GM18517 (cell line): Measurements from ENCODE around the gene NDRG3.

ENCODE experiments used
- ATAC-seq: cut with Tn5 transposase; IDR thresholded peaks from one replicate; pipeline ENCODE4 v1.9.1; 2021; ENCODE audit warnings: mild to moderate bottlenecking, moderate library complexity; ENCODE audit not compliant: unreplicated experiment

NDRG3 gene

DNA sequence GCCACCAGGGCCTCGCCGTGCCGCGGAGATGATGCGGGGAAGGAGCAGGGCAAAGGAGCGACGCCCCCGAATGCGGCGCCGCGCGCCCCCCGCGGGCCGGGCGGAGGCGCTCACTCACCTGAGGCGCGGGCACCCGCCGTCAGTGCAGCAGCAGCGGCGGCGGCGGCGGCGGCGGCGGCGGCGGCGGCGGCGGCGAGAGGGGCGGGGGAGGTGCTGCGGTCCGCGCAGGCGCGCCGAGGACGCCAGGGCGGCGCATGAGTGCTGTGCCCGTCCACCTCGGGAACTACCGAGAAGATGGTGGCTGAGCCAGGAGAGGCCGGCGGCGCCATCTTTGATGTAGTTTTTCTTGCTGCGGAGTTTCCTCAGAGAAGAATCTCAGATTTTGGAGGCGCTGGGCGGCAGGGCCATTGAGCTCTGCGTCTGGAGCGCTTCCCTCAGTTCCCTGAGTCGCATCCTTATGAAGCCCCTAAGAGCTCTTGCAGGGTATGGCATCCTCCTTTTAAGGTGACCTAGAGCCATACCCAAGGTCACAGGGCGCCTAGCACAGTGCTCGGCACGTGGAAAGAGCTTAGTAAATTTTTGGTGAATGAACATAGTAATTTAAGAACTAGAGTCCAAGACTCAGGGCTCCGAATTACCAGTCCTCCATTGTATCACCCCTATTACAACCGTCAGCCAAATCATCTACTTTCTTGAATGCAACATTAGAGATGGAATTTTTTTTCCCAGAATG, at the start of gene NDRG3:
Gene NDRG3 (minus strand): TSS at position 164 of the 733 bp plus-strand sequence. CDS start 24,355 bp downstream, outside the sequence.
- ATAC-seq: peak; percentile 94

GRCh38 chr20:36794116-36794474, 48.2 kb upstream of the NDRG3 start:
- no peak for ATAC-seq

DNA sequence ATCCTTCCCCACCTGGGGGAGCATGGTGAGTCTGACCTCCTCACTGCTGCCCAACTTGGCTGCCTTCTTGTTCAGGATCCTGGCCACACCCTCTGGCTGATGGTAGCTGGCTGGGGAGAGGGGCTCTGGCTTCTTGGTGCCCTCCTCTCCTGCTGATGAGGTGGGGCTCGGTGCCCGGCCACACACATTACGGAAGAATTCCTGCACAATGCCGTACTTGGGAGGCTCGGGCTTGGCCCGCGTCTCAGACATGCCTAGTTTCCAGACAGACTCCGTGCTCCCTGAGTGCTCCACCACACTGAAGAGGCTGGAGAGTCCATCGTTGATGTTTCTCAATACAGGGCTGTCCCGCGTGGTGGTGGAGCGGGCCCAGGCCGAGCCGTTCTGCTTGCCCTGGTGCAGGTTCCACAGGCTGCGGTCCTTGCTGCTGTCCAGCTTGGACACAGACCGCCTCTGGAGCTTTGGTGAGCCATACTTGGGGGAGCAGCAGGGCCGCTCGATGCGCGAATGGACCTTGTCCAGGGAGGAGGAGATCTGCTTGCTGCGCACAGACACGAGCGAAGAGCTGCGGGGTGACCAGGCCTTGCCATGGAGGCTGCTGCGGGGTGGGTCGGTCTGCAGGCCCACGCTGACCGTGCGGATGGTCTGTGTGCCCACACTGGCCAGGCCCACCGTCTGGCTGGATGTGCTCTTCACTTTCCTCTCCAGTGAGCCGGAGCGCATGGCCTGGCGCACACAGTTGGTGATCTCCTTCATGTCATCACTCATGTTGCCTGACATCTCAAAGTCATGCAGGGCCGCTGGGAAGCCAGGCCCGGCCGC, 47.6 kb upstream of the NDRG3 start:
- ATAC-seq: no peak

GRCh38 chr20:36792422-36792821, 46.5 kb upstream of the NDRG3 start:
- no peak for ATAC-seq

- ATAC-seq: no peak
These were observed 46.0 kb upstream of the NDRG3 start for GRCh38 chr20:36791862-36792261.

- no peak for ATAC-seq
These were observed 40.8 kb upstream of the NDRG3 start for GRCh38 chr20:36786663-36787062.

- no peak for ATAC-seq
These were observed 40.4 kb upstream of the NDRG3 start for GRCh38 chr20:36786246-36786645.

GRCh38 chr20:36785308-36785707, 39.4 kb upstream of the NDRG3 start:
- no peak for ATAC-seq

DNA sequence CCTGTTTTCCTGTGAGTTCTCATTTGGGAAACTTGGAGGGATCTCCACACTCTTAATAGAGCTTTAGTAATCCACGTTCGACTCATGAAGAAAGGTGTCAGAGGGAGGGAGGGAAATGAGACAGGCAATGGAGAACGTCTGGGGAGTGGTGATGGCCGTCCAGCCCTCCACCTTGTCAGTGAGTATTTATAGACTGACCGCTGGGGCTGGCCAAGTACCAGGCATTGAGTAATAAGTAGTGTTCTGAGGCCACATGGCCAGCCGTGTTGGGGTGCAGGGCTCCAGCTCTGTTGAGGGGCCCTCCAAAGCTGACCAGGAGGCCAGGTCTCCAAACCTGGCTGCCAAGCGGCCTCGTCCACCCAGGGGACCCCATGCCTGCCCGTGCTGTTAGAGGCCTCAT, 39.0 kb upstream of the NDRG3 start:
- ATAC-seq: no peak

GRCh38 chr20:36784116-36784515, 38.2 kb upstream of the NDRG3 start:
- no peak for ATAC-seq

- ATAC-seq: no peak
These were observed 33.8 kb upstream of the NDRG3 start for GRCh38 chr20:36779656-36780025.

- ATAC-seq: no peak
These were observed 33.2 kb upstream of the NDRG3 start for GRCh38 chr20:36778831-36779655.

GRCh38 chr20:36777576-36777975, 31.7 kb upstream of the NDRG3 start:
- no peak for ATAC-seq

DNA sequence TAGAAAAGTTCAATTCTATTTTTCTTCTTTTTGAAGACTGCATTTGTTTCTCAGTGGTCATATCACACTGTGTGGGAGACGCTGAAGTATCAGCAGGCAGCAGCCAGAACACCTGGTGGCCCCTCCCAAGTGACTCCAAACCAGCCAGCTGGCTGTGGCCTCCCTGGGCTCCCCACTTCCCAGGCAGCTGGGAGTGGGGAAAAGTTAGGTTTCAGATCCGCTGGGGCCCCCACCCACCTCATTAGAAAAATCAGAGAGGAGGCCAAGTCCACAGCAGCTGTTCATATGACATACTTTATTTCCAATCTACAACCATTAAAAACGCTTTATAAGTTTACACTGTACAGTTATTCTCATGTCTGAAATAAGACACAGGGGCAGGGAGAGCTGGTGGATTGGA, 31.3 kb upstream of the NDRG3 start:
- ATAC-seq: no peak

GRCh38 chr20:36775826-36776225, 29.9 kb upstream of the NDRG3 start:
- ATAC-seq: no peak

DNA sequence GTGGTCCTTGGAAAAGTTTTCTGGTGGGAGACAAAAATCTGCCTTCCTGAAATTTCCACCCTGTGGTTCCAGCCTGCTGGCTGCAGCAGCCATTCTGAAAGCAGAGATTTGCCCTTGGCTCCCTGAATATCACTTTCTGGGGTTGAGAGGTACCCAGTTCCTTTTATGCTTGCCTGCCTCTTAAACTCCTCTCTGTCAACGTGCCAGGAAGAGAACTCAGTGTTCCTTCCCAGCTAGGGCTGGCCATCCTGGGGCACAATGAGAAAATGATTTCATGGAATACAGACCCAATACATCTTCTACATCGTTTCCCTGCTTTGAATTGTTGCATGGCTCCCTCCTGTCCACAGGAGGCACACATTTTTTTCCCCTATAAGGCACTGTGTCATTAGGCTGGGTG, 29.3 kb upstream of the NDRG3 start:
- no peak for ATAC-seq

DNA sequence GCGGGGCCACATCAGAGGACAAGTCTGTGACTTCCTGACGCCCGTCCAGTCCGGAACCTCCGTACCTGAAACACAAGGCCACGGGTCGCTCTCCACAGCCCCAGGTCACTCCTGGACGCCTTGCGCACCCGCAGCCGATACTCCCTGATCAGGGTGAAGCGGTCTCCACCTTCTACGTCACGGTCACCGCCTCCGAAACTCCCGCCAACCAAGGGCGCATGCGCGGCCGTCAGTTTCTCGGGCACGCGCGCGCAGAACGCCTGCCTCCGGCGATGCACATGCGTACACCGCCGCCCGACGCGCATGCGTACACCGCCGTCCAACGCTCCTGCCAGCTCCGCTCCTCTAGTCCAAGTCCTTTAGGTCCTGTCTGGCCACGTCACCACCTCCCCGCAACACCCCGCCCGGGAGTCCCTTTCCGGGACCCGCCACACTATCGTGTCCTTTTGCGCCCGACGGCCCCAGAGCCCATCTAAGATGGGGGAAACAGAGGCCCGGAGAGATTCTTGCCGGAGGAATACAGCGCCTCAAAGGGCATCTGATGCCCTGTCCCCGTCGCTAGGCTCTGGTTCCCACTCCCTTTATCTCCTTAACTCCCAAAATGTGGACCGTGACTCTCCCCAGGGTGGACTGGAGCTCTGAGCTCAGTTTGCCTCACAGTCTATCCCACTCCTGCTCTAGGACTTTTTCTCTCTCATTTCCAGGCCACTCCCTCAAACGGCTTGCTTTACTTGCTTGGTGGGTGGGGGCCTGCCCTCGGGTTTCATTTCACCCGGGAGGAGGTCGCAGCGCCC, 27.9 kb upstream of the NDRG3 start, which contains the start of gene DSN1:
Gene DSN1 (minus strand): TSS at position 167 of the 794 bp plus-strand sequence. CDS start 2,305 bp downstream, outside the sequence.
- peak; percentile 79 for ATAC-seq

DNA sequence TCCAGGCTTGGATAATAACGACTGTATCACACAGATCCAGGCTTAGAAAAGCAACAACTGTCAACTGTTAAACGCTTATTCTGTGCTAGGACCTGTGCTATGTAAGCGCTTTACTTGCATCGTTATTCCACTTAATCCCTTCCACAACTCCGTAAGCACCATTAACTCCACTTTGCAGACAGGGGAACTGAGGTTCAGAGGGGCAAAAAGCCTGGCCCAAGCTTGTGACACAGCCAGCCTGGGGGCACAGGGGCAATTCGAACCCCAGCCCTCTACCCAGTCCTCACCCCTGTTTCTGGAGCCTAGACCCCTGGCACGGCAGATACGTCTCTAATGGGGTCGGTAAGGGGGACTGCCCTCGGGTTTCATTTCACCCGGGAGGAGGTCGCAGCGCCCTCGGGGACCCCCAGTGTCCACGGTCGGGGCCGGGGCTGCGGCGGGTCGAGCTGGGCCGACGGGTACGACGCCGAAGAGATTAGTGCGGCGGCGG, 27.3 kb upstream of the NDRG3 start:
- ATAC-seq: no peak

GRCh38 chr20:36770680-36771079, 24.8 kb upstream of the NDRG3 start:
- no peak for ATAC-seq

DNA sequence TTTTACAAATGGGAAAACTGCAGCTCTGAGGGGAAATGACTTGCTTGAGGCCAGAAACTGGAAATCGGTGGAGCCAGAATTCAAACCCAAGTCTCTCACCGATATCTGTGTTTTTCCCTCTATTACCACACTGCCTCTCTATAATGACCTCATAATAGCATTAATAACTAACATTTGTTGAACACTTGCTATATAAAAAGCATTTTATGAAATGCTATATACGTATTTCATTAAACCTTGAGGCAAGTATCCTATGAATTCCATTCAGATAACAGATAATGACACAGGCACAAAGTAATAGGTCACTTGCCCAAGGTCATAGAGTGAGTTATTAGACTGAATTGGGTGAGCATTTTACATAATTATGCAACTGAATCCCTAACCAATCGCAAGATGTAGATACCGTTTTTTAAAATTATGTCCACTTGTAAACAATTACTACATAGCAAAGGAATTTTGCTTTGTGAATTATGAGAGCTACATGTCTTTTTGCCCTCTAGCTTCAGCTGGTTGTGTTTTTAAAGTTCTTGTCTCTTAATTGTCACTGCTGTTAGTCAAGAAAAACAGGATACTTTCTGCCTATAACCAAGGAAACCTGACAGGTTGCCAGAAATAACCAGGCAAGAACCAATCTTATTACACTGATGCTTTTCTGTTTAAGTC, 23.0 kb upstream of the NDRG3 start:
- no peak for ATAC-seq
